Neuronal stem cell (in vitro differentiated cells): Measurements from ENCODE around the gene SLC6A17.
A peak's percentile ranks its signal among the peaks of the same experiment; 100 is the strongest.

ENCODE experiments used
- DNase-seq: peaks from one replicate; pipeline ENCODE4 v3.0.0-alpha.2; 2013; ENCODE audit warnings: low spot score
- H2AFZ ChIP-seq: one replicate; pipeline ENCODE4 v1.6.1; 2013; ENCODE audit warnings: mild to moderate bottlenecking, low read length, inconsistent platforms
- H2AK5ac ChIP-seq: 2 replicates; pipeline ENCODE4 v1.6.1; 2013; ENCODE audit warnings: low read depth, mild to moderate bottlenecking, inconsistent platforms, low read length, moderate library complexity, mixed read lengths
- H2BK120ac ChIP-seq: 2 replicates; pipeline ENCODE4 v1.6.1; 2013; ENCODE audit warnings: low read depth, mild to moderate bottlenecking, inconsistent platforms, low read length, moderate library complexity, mixed read lengths
- H2BK12ac ChIP-seq: one replicate; pipeline ENCODE4 v1.6.1; 2013; ENCODE audit warnings: low read length, inconsistent platforms
- H2BK15ac ChIP-seq: 2 replicates; pipeline ENCODE4 v1.6.1; 2013; ENCODE audit warnings: mild to moderate bottlenecking, low read length, inconsistent platforms, mixed read lengths
- H2BK5ac ChIP-seq: one replicate; pipeline ENCODE4 v1.6.1; 2013; ENCODE audit warnings: inconsistent platforms, mild to moderate bottlenecking, low read length, moderate library complexity
- H3K14ac ChIP-seq: one replicate; pipeline ENCODE4 v1.6.1; 2013; ENCODE audit warnings: low read length, inconsistent platforms
- H3K18ac ChIP-seq: 2 replicates; pipeline ENCODE4 v1.6.1; 2013; ENCODE audit warnings: low read length, inconsistent platforms
- H3K23ac ChIP-seq: 2 replicates; pipeline ENCODE4 v1.6.1; 2013; ENCODE audit warnings: low read depth, mild to moderate bottlenecking, mixed read lengths, low read length, inconsistent platforms; ENCODE audit not compliant: poor library complexity
- H3K27ac ChIP-seq: replicated peaks from 3 replicates; pipeline ENCODE4 v1.5.1; 2013; ENCODE audit warnings: low read length, inconsistent platforms
- H3K27me3 ChIP-seq, 3 experiments: 2 replicates each; pipeline ENCODE4 v1.6.1; 2013; ENCODE audit warnings: low read length in 3 of 3, mild to moderate bottlenecking in 2 of 3, inconsistent platforms in 1 of 3, low read depth in 1 of 3, mixed read lengths in 1 of 3, moderate library complexity in 1 of 3; ENCODE audit not compliant: control insufficient read depth in 3 of 3, insufficient read depth in 3 of 3
- H3K36me3 ChIP-seq, 2 donors: replicated peaks in 1 of 2; 2 replicates each; pipeline ENCODE4 v1.6.1; 2013; ENCODE audit warnings: low read length in 2 of 2; ENCODE audit not compliant: control insufficient read depth in 2 of 2, insufficient read depth in 2 of 2
- H3K4ac ChIP-seq: 2 replicates; pipeline ENCODE4 v1.6.1; 2013; ENCODE audit warnings: inconsistent platforms, mild to moderate bottlenecking, low read length, moderate library complexity
- H3K4me1 ChIP-seq, 2 donors: 1 replicate in 1 of 2; 2 replicates in 1 of 2; pipeline ENCODE4 v1.6.1; 2013; ENCODE audit warnings: low read length in 2 of 2, low read depth in 1 of 2; ENCODE audit not compliant: control insufficient read depth in 2 of 2, insufficient read depth in 1 of 2
- H3K4me2 ChIP-seq: one replicate; pipeline ENCODE4 v1.6.1; 2013; ENCODE audit warnings: mild to moderate bottlenecking, low read length, inconsistent platforms; ENCODE audit not compliant: insufficient read depth, poor library complexity, severe bottlenecking
- H3K4me3 ChIP-seq, 2 donors: 2 replicates each; pipeline ENCODE4 v1.5.1; 2013; ENCODE audit warnings: low read length in 2 of 2, mild to moderate bottlenecking in 2 of 2, inconsistent platforms in 1 of 2, moderate library complexity in 1 of 2
- H3K79me1 ChIP-seq: one replicate; pipeline ENCODE4 v1.6.1; 2013; ENCODE audit warnings: low read depth, mild to moderate bottlenecking, inconsistent platforms, low read length, moderate library complexity
- H3K9ac ChIP-seq: one replicate; pipeline ENCODE4 v1.6.1; 2013; ENCODE audit warnings: mild to moderate bottlenecking, low read depth, low read length, inconsistent platforms; ENCODE audit not compliant: poor library complexity
- H3K9me3 ChIP-seq, 2 donors: replicated peaks in 1 of 2; 2 replicates each; pipeline versions ENCODE3 to v1.6.1; 2013; ENCODE audit warnings: low read length in 2 of 2, mild to moderate bottlenecking in 2 of 2, inconsistent platforms in 1 of 2, low read depth in 1 of 2, mixed read lengths in 1 of 2, moderate library complexity in 1 of 2; ENCODE audit not compliant: control insufficient read depth in 2 of 2, insufficient read depth in 1 of 2
- H4K8ac ChIP-seq: one replicate; pipeline ENCODE4 v1.6.1; 2013; ENCODE audit warnings: low read depth, mild to moderate bottlenecking, inconsistent platforms, low read length, moderate library complexity
- H4K91ac ChIP-seq: one replicate; pipeline ENCODE4 v1.6.1; 2013; ENCODE audit warnings: low read length, low read depth, mild to moderate bottlenecking, inconsistent platforms; ENCODE audit not compliant: poor library complexity
- WGBS, 2 donors: extraction: QIAGEN DNeasy Blood & Tissue Kit; methylation state at CpG; one replicate each; pipeline ENCODE4 v1.1.7; 2013; ENCODE audit warnings: missing lambda C conversion rate in 2 of 2, mixed read lengths in 1 of 2; ENCODE audit not compliant: insufficient read length in 2 of 2, insufficient replicate concordance in 1 of 2; ENCODE audit errors: extremely low coverage in 2 of 2; 5-methylcytosine and 5-hydroxymethylcytosine counted together

SLC6A17 gene

DNA sequence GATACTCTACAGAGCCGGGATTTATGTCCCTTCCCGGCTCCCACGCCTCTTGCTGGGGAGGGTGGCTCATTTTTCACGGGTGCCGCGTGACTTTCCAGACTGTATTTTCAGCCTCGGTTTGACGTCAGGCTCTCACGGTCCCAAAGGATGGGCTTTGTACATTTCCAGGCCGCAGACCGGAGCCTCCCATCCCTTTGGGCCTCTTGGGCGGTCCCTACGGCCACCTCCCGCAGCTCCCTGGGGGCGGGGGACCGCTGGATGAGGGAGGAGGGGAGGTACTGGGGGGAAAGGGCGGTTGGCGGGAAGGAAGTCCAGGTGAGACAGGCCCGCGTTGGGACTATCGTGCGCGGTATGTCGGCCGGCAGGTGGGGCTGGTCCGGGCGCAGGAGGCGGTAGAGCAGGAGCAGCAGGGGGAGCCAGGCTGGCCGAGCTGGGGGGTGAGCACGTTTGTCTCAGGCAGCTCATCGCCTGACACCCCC is 20.1 kb upstream of the SLC6A17 start:
- no peak overlapping the region for H2BK5ac ChIP-seq
- H3K4ac ChIP-seq: peak overlapping the region; percentile 87
- H3K9me3 ChIP-seq: no peaks in the 10 kb centered on the region
- H4K91ac ChIP-seq: no peak overlapping the region
- peak overlapping the region; percentile 54 for H2BK15ac ChIP-seq
- H3K4me2 ChIP-seq: peak overlapping the region; percentile 35
- H3K18ac ChIP-seq: peak overlapping the region; percentile 86
- no CpG with 5 or more reads among the region's 31 CpGs for WGBS, 2 donors
- H3K23ac ChIP-seq: no peak overlapping the region
- no peak for DNase-seq
- H4K8ac ChIP-seq: no peak overlapping the region
- H2BK12ac ChIP-seq: peak overlapping the region; percentile 66
- no peak overlapping the region for H3K14ac ChIP-seq
- H3K4me3 ChIP-seq: no peak overlapping the region
- peaks cover 0 to 12% of the 10 kb centered on the region in 2 donors for H3K4me1 ChIP-seq
- H3K36me3 ChIP-seq: no peaks in the 10 kb centered on the region
- H3K79me1 ChIP-seq: no peaks in the 10 kb centered on the region
- H3K27me3 ChIP-seq: peaks cover 0 to 48% (median 3%) of the 10 kb centered on the region in 3 experiments
- H2AK5ac ChIP-seq: peak overlapping the region; percentile 80
- no peak overlapping the region for H3K27ac ChIP-seq
- H3K9ac ChIP-seq: peak overlapping the region; percentile 75
- no peak overlapping the region for H2AFZ ChIP-seq
- H2BK120ac ChIP-seq: peak overlapping the region; percentile 13

DNA sequence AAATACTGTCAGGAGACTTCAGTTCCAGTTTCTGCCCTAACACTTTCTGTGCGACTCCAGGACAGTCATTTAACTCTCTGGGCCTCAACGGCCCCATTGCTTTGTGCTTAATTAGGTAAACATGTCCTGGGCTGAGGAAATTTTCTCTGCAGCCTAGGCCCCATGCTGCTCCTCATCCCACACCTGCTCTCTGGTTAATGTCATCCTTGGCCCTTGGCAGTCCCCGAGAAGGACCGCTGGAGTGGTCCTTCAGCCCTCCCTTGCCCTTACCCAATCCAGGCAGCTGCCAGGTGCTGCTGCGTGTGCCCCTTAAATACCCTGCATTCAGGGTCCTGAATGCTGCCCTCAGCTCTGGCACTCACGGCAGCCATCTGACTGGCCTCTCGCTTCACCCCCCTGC is 19.3 kb upstream of the SLC6A17 start:
- WGBS, 2 donors: no CpG with 5 or more reads among the region's 7 CpGs
- Histone ChIP-seq H3K18ac (peak overlapping the region; percentile 46), H2AFZ (no peak overlapping the region), H3K9me3 (no peaks in the 10 kb centered on the region), H3K79me1 (no peaks in the 10 kb centered on the region), H2BK15ac (peak overlapping the region; percentile 87), H3K27ac (no peak overlapping the region), H2AK5ac (peak overlapping the region; percentile 64), H4K8ac (no peak overlapping the region), H2BK120ac (no peak overlapping the region), H3K27me3 (peaks cover 0 to 48% (median 3%) of the 10 kb centered on the region in 3 experiments), H2BK5ac (no peak overlapping the region), H3K4ac (no peak overlapping the region), H3K4me1 (peaks cover under 1 to 19% of the 10 kb centered on the region in 2 donors), H4K91ac (no peak overlapping the region), H3K4me2 (no peak overlapping the region), H3K4me3 (no peak overlapping the region), H2BK12ac (no peak overlapping the region), H3K14ac (no peak overlapping the region), H3K36me3 (no peaks in the 10 kb centered on the region), H3K23ac (peak overlapping the region; percentile 53), H3K9ac (no peak overlapping the region)
- no peak for DNase-seq

DNA sequence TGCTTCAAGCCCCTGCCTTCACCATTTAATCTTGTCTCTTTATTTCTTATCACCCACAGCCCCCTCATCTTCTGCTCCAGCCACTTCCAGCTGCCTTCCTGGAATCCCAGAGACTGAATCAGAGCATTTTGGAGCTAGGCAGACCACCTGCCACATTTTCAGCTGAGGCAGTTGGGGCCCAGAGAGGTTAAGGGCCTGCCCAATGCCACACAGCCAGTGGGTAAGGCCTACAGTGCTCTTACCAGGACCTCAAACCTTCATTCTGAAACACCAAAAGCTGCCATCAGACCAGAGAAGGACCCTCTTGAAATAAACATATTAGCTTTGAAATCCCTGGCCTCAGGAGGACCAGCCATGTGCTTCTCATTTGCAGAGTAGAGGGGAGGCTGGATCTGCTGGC is 17.6 kb upstream of the SLC6A17 start:
- no peak overlapping the region for H2BK5ac ChIP-seq
- no peak overlapping the region for H2AK5ac ChIP-seq
- no peak overlapping the region for H2BK12ac ChIP-seq
- no peak overlapping the region for H3K4me3 ChIP-seq
- no peak overlapping the region for H4K8ac ChIP-seq
- no peak overlapping the region for H3K9ac ChIP-seq
- no peak overlapping the region for H3K4me2 ChIP-seq
- no peak overlapping the region for H2BK120ac ChIP-seq
- no peak overlapping the region for H3K18ac ChIP-seq
- H3K4ac ChIP-seq: no peak overlapping the region
- H3K14ac ChIP-seq: no peak overlapping the region
- H2AFZ ChIP-seq: no peak overlapping the region
- H3K27me3 ChIP-seq: peaks cover 0 to 37% (median 3%) of the 10 kb centered on the region in 3 experiments
- H3K9me3 ChIP-seq: no peaks in the 10 kb centered on the region
- H3K4me1 ChIP-seq: peaks cover 14 to 33% of the 10 kb centered on the region in 2 donors
- no peak overlapping the region for H2BK15ac ChIP-seq
- no peak overlapping the region for H3K27ac ChIP-seq
- H3K23ac ChIP-seq: no peak overlapping the region
- H3K36me3 ChIP-seq: no peaks in the 10 kb centered on the region
- no peaks in the 10 kb centered on the region for H3K79me1 ChIP-seq
- H4K91ac ChIP-seq: no peak overlapping the region
- DNase-seq: no peak

DNA sequence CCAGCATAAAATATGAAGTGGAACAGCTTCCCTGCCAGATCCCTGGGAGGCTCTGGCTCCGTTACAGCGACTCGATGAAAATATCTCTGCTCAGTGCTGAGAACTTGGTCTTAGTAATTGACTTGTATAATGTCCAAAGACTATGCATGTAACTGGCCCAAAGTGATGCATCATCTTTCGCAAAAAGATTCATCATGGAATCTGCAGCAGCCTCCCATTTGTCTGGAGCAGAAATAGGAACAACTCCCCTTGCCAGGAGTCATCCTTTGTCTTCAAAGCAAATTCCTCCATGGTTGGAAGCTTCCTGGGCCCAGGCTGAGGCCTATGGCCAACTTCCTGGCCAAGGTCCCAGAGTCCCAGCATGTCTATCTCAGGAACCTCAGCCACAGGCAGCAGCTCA is 16.9 kb upstream of the SLC6A17 start:
- H2BK5ac ChIP-seq: no peak overlapping the region
- no peak overlapping the region for H3K4me3 ChIP-seq
- H3K36me3 ChIP-seq: no peaks in the 10 kb centered on the region
- no peak overlapping the region for H4K91ac ChIP-seq
- peaks cover 0 to 36% (median 3%) of the 10 kb centered on the region in 3 experiments for H3K27me3 ChIP-seq
- no peak overlapping the region for H3K14ac ChIP-seq
- H3K4me2 ChIP-seq: no peak overlapping the region
- no peak overlapping the region for H3K23ac ChIP-seq
- no peak overlapping the region for H3K4ac ChIP-seq
- H2AFZ ChIP-seq: no peak overlapping the region
- H3K18ac ChIP-seq: no peak overlapping the region
- H3K4me1 ChIP-seq: peaks cover 17 to 33% of the 10 kb centered on the region in 2 donors
- H2BK120ac ChIP-seq: no peak overlapping the region
- H2BK12ac ChIP-seq: no peak overlapping the region
- no peak overlapping the region for H2BK15ac ChIP-seq
- H3K27ac ChIP-seq: no peak overlapping the region
- DNase-seq: no peak
- H4K8ac ChIP-seq: no peak overlapping the region
- WGBS, 2 donors: no CpG with 5 or more reads among the region's 4 CpGs
- H3K79me1 ChIP-seq: no peaks in the 10 kb centered on the region
- H3K9me3 ChIP-seq: no peaks in the 10 kb centered on the region
- peak overlapping the region; percentile 41 for H2AK5ac ChIP-seq
- no peak overlapping the region for H3K9ac ChIP-seq
